H1 (cell line): ENCODE measurements around the gene QRICH1. TPM values are rescaled to one million over a fixed set of nuclear protein-coding genes. Genes with fewer than 3 reads are reported as not detected.

Experiments
- GTF2F1 ChIP-seq: IDR thresholded peaks from 2 replicates; pipeline ENCODE4 v1.6.1; 2012; ENCODE audit warnings: low read depth, low read length, improper control_type of control experiment, borderline replicate concordance
- MAFK ChIP-seq: IDR thresholded peaks from 2 replicates; pipeline ENCODE4 v1.6.1; 2012; ENCODE audit warnings: low read depth, mild to moderate bottlenecking, improper control_type of control experiment, low read length
- NRF1 ChIP-seq: IDR thresholded peaks from 2 replicates; pipeline ENCODE4 v1.6.1; 2011; ENCODE audit warnings: mild to moderate bottlenecking, low read depth, low read length, improper control_type of control experiment
- SAP30 ChIP-seq: fragments of 300-600 bp; sonication (generic); IDR thresholded peaks from 2 replicates; pipeline ENCODE4 v1.7.1; 2012; ENCODE audit warnings: low read length, moderate library complexity, mild to moderate bottlenecking, inconsistent platforms; ENCODE audit not compliant: insufficient read depth, insufficient replicate concordance
- SP2 ChIP-seq: IDR thresholded peaks from 2 replicates; pipeline ENCODE4 v1.6.1; 2012; ENCODE audit warnings: mild to moderate bottlenecking, low read length, inconsistent platforms
- SP4 ChIP-seq: IDR thresholded peaks from 2 replicates; pipeline ENCODE4 v1.6.1; 2012; ENCODE audit warnings: low read length, inconsistent platforms
- TAF7 ChIP-seq: optimal IDR thresholded peaks from 2 replicates; pipeline ENCODE3; 2011; ENCODE audit warnings: low read depth, mild to moderate bottlenecking, inconsistent platforms, low read length, moderate library complexity, borderline replicate concordance
- TBP ChIP-seq: IDR thresholded peaks from 2 replicates; pipeline ENCODE4 v1.6.1; 2011; ENCODE audit warnings: low read depth, low read length, improper control_type of control experiment
- ZNF274 ChIP-seq: IDR thresholded peaks from 2 replicates; pipeline ENCODE4 v1.7.0; 2012; ENCODE audit warnings: low read length, borderline replicate concordance; ENCODE audit errors: extremely low read depth
- polyA plus RNA-seq, 7 experiments: library from polyadenylated mRNA; depleted of rRNA in 3 of 7; stranded (reverse) in 5 of 7; unstranded in 2 of 7; fragments of >200 nt in 5 of 7; fragments of 200-250 nt in 2 of 7; gene quantifications; 1 replicate in 5 of 7; 2 replicates in 1 of 7; 4 replicates in 1 of 7; pipeline versions ENCODE4 v1.2.1 to v1.2.3, GENCODE V29; 2011 to 2013; ENCODE audit warnings: missing spikeins in 2 of 7, mixed read lengths in 2 of 7
- total RNA-seq: library from RNA; stranded (reverse); fragmentation: NEBNext Ultra II Directional; extraction: Animal tissue kit (Norgen Biotek cat#: 25700); gene quantifications from 2 replicates; pipeline ENCODE4 v1.2.1, GENCODE V29; 2021
- TF ChIP-seq, protein P1 (sequence below): IDR thresholded peaks from 2 replicates; pipeline ENCODE4 v1.6.1; 2012; ENCODE audit warnings: inconsistent platforms
- TF ChIP-seq, protein P2 (sequence below): IDR thresholded peaks from 2 replicates; pipeline ENCODE4 v1.6.1; 2012; ENCODE audit warnings: low read length, inconsistent platforms

QRICH1 gene
- total and polyA plus RNA-seq, 2 of the 8 experiments (the other 6 are each of a cell fraction or from before 2014, with no cell fraction given), result 128 to 142 TPM

GRCh38 chr3:49017971-49018706 lies 75.7 kb downstream of the QRICH1 start, which contains the start of gene DALRD3 (continued):
- TF ChIP-seq NRF1 (peak; percentile 39), ZNF274 (no peak), SAP30 (no peak), TBP (no peak), MAFK (no peak), SP2 (no peak), GTF2F1 (no peak), SP4 (no peak), TAF7 (no peak)
- TF ChIP-seq, protein P1, sequence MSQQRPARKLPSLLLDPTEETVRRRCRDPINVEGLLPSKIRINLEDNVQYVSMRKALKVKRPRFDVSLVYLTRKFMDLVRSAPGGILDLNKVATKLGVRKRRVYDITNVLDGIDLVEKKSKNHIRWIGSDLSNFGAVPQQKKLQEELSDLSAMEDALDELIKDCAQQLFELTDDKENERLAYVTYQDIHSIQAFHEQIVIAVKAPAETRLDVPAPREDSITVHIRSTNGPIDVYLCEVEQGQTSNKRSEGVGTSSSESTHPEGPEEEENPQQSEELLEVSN, result 0 out of 2 replicates have a peak, but pooled peaks have one; percentile 11
- TF ChIP-seq, protein P2, sequence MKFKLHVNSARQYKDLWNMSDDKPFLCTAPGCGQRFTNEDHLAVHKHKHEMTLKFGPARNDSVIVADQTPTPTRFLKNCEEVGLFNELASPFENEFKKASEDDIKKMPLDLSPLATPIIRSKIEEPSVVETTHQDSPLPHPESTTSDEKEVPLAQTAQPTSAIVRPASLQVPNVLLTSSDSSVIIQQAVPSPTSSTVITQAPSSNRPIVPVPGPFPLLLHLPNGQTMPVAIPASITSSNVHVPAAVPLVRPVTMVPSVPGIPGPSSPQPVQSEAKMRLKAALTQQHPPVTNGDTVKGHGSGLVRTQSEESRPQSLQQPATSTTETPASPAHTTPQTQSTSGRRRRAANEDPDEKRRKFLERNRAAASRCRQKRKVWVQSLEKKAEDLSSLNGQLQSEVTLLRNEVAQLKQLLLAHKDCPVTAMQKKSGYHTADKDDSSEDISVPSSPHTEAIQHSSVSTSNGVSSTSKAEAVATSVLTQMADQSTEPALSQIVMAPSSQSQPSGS, result peak; percentile 65; the same call in 1 of the 2 replicates
